Right lung (tissue), 10 donors: Measurements from ENCODE around the gene DHX16. TPM values are rescaled to one million over a fixed set of nuclear protein-coding genes. Genes with fewer than 3 reads are reported as not detected.
"Not testable (repeated sequence)": the region's sequence is repeated elsewhere in the genome, so short reads cannot be mapped to it uniquely, and the experiment has no call there.

Experiments
- DNase-seq, 2 donors: peaks; one replicate each; pipeline ENCODE4 v3.0.0-alpha.2; 2013
- long read RNA-seq, 8 donors: transcript quantifications; one replicate each; lab custom pipeline, GENCODE V29; 2026
- polyA plus RNA-seq, 5 donors: library from polyadenylated mRNA; unstranded; fragments of 120-200 nt; gene quantifications; one replicate each; pipeline versions ENCODE4 v1.2.1 to v1.2.3, GENCODE V29; 2013; ENCODE audit warnings: inconsistent platforms in 1 of 5, low replicate concordance in 1 of 5; ENCODE audit not compliant: insufficient read length in 5 of 5, insufficient read depth in 1 of 5

The DHX16 gene
- 10 to 100 TPM; 32.2 to 42.4 (median 37.3) TPM for polyA plus RNA-seq
- long read RNA-seq, donor 1, partial matches to known transcripts: 0 of 1 reads
- long read RNA-seq, donor 1, other reads (novel, unspliced or antisense): 0 of 1 reads
- long read RNA-seq, donor 2, partial matches to known transcripts: 0 of 4 reads
- long read RNA-seq, donor 2, other reads (novel, unspliced or antisense): 0 of 4 reads
- long read RNA-seq, donor 3, partial matches to known transcripts: 0 of 2 reads
- long read RNA-seq, donor 3, other reads (novel, unspliced or antisense): 0 of 2 reads
- long read RNA-seq, donor 4: 0 reads
- long read RNA-seq, donor 5, partial matches to known transcripts: 0 of 2 reads
- long read RNA-seq, donor 5, other reads (novel, unspliced or antisense): 0 of 2 reads
- long read RNA-seq, donor 6, partial matches to known transcripts: 94 of 752 reads
- long read RNA-seq, donor 6, other reads (novel, unspliced or antisense): 656 of 752 reads
- long read RNA-seq, donor 7, partial matches to known transcripts: 0 of 1 reads
- long read RNA-seq, donor 7, other reads (novel, unspliced or antisense): 0 of 1 reads
- long read RNA-seq, donor 8, partial matches to known transcripts: 0 of 1 reads
- long read RNA-seq, donor 8, other reads (novel, unspliced or antisense): 0 of 1 reads

- DNase-seq: peak; percentile 94 to 95
These were observed at the start of gene DHX16 for GRCh38 chr6:30672445-30673253. Gene DHX16, minus strand, starts transcription at chr6:30673006. Its CDS starts 165 bp downstream, at chr6:30672841.

- DNase-seq: not testable (repeated sequence)
These were observed 49.1 kb upstream of the DHX16 start for GRCh38 chr6:30722025-30722279.

DNA sequence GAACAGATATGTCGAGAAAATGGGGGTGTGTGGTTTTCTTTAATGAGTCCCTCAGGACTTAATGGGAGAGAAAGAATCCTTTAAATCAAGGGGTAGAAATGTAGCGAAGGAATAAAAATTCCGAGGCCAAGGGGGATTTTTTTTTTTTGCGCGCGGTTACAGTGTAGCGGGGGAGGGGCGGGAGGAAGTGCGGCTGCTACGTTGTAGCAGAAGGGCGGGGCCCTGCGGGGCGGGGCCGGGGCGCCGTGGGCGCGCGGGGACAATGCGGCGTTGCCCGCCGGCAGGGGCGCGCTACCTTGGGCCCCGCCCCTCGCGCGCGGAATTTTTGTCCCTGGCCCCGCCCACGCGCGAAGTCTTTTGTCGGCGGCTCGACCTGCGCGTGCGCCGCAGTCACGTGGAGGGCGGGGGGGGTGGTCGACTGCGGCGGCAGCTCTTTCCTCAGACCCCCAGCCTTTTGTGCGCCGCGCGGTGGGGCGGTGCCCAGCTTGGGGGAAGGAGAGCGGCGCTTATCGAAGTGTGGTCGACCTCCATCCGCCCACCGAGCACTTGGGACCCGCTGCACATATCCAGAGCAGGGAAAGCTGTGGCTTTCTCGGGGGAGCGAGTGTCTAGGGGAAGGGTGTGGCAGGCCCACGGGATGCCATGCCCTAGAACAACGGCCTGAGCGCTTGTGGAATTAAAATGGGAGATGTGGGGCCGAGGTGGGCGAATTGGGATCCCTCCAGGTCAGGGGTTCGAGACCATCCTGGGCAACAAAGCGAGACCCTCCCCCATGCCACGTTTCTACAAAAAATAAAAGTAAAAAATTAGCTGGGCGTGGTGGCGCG lies 48.6 kb upstream of the DHX16 start:
- peak; percentile 93 for DNase-seq

DNA sequence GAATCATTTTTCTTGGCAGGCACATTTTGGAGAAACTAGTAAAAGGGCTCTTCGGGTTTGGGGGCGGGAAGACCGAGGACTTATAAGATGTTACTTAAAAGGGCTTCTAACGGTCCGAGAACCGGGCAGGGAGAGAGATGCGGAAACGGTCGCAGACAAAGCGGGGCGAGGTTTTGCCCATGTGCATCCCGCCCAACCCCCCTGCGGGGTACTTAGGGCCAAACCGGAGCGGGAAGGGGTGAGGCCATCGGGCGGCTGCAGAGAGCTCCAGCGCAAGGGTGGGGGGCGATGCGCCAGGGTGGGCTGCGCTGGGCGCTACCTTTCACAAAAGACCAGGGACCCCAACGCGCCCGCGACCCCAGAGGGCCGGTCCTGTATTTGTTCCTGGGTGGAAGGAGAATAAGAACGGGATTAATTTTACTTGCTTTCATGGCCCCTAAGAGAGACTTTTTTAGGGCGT lies 48.0 kb upstream of the DHX16 start:
- peak; percentile 57 to 59 for DNase-seq

DNA sequence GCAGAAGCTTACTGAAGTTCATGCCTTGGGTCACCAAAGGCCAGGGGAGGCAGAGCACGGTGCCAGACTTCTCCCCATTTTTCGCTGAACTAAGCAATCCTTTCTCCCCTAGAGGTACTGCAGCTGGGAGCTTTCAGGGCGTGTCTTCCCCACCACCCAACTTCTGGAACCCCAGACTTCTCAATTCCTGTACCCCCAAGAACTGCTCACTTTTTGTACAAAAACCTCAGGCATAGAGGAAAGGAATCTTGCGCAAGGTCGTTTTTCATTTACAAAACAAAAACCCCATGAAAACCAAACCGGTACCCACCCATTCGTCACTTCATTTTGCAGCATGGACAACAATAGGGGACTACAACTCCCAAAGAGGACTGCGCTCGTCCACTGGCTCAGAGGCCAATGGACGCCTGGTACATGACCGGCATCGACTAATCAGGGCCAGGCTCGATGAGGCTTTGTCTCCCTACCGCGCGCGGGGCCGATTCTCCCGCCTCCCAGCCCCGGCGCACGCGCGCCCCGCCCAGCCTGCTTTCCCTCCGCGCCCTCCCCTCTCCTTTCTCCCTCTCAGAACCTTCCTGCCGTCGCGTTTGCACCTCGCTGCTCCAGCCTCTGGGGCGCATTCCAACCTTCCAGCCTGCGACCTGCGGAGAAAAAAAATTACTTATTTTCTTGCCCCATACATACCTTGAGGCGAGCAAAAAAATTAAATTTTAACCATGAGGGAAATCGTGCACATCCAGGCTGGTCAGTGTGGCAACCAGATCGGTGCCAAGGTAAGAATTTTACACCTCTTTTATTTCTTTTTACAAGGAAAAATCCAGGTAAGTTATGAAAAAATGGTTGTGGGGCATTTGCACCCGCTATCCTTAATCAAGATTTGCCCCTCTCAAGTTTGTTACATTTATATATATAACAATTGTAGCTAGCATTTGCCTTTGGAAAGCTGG lies 47.3 kb upstream of the DHX16 start, which contains the start of gene TUBB:
Gene TUBB, plus strand, starts transcription at position 562 of the 947 bp plus-strand sequence. Its CDS starts 155 bp downstream, at position 717.
- DNase-seq: peak; percentile 97

DNA sequence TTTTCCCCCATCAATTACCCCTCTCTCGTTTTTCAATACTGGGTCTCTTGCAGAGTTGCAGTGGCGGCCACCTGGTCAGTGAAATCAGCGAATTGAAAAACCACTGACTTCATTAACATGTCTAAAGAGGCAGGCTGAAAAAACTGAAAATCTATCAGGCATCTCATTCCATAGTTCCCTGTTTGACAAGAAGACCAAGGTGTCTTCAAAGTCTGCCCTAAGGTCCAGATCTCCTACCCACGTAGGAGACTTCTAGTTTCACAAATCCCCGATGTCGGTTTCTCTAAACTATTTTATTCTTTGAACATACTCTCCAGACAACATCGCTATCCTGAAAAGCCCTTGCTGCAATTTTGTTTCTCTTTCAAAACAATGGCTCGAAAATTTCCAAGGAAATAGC lies 46.5 kb upstream of the DHX16 start:
- DNase-seq: no peak

DNA sequence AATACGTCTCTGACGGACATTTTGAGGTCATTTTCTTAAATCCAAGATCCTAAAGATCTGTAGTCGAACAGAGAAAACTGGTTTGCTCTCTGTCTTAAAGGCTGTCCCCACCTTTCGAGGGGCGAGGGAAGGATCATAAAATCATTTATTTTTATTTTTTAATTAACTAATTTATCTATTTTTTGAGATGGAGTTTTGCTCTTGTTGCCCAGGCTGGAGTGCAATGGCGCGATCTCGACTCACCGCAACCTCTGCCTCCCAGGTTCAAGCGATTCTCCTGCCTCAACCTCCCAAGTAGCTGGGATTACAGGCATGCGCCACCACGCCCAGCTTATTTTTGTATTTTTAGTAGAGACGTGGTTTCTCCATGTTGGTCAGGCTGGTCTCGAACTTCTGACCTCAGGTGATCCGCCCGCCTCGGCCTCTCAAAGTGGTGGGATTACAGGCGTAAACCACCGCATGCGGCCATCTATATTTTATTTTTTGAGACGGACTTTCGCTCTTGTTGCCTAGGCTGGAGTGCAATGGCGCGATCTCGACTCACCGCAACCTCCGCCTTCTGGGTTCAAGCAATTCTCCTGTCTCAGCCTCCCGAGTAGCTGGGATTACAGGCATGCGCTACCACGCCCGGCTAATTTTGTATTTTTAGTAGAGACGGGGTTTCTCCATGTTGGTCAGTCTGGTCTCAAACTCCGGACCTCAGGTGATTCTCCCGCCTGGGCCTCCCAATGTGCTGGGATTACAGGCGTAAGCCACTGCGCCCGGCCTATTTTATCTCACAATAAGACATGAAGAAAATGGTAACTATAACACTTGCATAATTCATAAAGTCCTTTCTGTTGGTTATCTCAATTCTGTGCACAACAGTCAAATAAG lies 45.3 kb upstream of the DHX16 start:
- not testable (repeated sequence) for DNase-seq

DNA sequence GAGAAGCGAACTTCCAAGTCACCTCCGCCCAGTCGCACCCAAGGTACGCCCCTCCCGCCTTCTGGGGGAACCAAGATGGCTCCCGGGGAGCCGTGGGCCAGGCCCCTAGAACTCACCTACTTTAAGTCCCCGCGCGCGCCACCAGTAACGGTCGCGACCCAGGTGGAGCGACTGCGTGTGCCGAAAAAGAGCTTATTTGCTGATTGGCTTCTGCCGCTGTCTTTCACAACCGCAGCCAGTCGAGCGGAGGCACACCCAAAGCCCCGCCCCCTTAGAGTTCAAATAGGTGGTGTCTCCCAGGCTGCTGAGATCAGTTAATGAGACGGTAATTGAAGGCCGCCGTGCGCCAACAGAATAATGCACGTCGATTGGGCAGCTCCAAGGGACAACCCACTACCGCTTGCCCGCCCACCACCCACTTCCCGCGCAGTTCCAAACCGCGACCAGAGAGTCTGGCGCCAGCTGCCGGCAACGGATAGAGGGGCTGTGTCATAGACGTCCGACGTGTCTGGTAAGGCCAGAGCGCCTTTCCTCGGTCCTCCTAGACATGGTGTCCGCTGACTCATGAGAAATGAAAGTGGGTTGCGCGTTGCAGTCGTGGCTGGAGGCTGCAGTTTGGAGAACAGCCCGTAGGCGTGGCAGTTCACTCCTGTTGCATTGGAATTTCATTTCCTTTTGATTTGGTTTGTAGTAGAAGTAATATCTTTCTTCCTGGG lies 44.5 kb upstream of the DHX16 start, which contains the start of gene MDC1:
Gene MDC1, minus strand, starts transcription at position 153 of the 716 bp plus-strand sequence. CDS start 2,106 bp downstream, outside the sequence.
- peak; percentile 100 for DNase-seq

DNA sequence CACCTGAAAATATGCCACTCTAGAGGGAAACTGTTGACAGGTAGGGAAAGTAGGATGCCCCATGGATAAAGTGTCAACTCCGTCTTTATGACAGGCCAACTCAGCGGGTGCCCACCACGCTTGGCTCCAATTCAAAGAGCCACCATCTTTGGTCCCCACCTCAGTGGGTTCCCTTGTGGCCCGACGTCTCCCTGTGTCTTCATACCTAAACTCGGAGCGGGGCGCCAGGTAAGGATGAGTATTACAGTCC lies 44.0 kb upstream of the DHX16 start:
- no peak for DNase-seq

DNA sequence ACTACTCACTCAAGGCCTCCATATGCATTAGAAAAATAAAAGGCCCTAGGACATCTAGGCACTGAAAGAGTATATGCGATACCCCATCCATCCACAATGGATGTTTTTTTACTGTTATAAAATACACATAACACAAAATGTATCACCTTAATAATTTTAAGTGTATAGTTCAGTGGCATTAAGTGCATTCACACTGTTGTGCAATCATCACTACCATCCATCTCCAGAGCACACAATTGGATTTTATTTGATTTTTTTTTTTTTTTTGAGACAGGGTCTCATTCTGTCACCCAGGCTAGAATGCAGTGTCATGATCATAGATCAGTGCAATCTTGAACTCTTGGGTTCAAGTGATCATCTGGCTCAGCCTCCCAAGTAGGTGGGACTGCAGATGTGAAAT lies 41.5 kb upstream of the DHX16 start:
- DNase-seq: no peak

DNA sequence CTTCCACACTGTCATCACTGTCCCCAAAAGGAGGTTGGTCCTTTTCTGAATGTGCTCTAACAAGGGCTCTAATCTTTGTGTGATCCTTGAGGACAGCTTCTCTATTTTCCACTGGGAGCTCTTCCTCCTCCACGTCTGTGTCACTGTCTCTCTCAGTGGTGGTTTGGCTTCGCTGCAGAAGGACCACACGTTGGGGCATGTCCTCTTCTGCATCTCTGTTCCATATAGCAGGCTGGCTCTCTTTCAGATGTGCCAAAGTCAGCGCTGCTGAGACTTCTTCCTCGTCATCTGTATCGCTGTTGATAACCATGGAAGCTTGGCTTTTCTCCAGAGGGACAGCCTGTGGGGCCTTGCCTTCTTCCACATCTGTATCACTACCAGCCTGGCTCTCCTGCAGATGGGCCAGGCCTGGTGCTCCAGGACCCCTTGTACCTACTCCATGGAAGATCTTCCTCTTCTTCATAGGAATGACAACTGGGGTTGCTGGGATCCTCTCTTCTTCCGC lies 39.7 kb upstream of the DHX16 start:
- DNase-seq: no peak

GRCh38 chr6:30711758-30712380 lies 39.1 kb upstream of the DHX16 start:
- DNase-seq: no peak

DNA sequence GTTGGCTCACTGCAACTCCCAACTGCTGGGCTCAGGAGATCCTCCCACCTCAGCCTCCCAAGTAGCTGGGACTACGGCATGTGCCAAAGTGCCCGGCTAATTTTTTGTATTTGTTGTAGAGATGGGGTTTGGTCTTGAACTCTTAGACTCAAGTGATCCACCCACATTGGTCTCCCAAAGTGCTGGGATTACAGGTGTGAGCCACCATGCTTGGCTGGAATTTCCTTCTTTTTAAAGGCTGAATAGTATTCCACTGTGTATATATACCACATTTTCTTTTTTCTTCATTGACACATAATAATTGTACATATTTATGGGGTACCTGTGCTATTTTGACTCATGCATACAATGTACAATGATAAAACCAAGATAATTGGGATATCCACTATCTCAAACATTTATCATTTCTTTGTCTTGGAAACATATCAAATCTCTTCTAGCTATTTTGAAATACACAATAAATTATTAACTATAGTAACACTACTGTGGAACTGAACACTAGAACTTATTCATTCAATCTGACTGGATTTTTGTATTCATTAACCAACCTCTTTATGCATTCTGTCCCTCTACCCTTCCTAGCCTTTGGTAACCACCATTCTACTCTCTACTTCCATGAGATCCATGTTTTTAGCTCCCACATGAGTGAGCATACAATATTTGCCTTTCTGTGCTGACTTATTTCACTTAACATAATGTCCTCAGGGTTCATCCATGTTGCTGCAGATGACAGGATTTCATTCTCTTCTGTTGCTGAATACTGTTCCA lies 36.5 kb upstream of the DHX16 start:
- no peak for DNase-seq

- DNase-seq: no peak
These were observed 34.6 kb upstream of the DHX16 start for GRCh38 chr6:30707281-30707850.

GRCh38 chr6:30705620-30706019 lies 32.8 kb upstream of the DHX16 start:
- no peak for DNase-seq

GRCh38 chr6:30703821-30704220 lies 31.0 kb upstream of the DHX16 start:
- DNase-seq: no peak

DNA sequence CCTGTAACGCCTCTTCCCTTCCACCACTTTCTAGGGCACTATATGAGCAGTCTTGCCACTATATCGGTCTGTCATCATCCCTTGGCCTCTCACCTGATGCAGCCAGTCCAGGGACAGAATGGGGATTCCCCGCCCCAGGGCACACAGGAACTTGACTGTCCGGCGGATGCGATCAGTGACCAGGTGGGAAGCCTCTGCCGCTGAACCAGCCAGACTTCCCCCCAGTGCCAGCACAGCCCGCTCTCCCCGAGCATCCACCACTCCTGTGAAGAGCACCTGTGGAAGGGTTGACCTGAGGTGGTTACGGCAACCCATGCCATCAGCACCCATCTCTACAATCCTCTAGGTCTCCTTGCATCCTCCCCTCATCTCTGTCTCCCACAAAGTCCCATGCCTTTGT lies 30.2 kb upstream of the DHX16 start:
- DNase-seq: no peak
